Kidney epithelial cell (primary cell): ENCODE results near the gene ATP11C. TPM values are rescaled to one million over a fixed set of nuclear protein-coding genes. Genes with fewer than 3 reads are reported as not detected.
"Not testable (repeated sequence)": the region's sequence is repeated elsewhere in the genome, so short reads cannot be mapped to it uniquely, and the experiment has no call there.

Experiments
- DNase-seq: peaks from one replicate; pipeline ENCODE4 v3.0.0-alpha.2; 2010; ENCODE audit warnings: low read depth
- H3K27me3 ChIP-seq: 2 replicates; pipeline ENCODE4 v1.6.0; 2011; ENCODE audit warnings: low read length; ENCODE audit not compliant: control insufficient read depth, insufficient read depth
- H3K36me3 ChIP-seq: 2 replicates; pipeline ENCODE4 v1.5.1; 2011; ENCODE audit warnings: low read length; ENCODE audit not compliant: control insufficient read depth, insufficient read depth
- H3K4me3 ChIP-seq: 2 replicates; pipeline ENCODE4 v1.5.1; 2011; ENCODE audit warnings: low read depth, mild to moderate bottlenecking, control low read depth, low read length
- CTCF ChIP-seq: IDR thresholded peaks from 2 replicates; pipeline ENCODE4 v1.5.1; 2011; ENCODE audit warnings: mild to moderate bottlenecking, moderate library complexity, low read length, control low read depth, inconsistent platforms; ENCODE audit not compliant: insufficient read depth, poor library complexity, severe bottlenecking
- total RNA-seq: library from RNA; depleted of rRNA; stranded (reverse); fragments of >200 nt; gene quantifications from 2 replicates; pipeline ENCODE4 v1.2.3, GENCODE V29; 2015

The ATP11C gene
- total RNA-seq, 1 donor from 2014 or later = 32.4 TPM

DNA sequence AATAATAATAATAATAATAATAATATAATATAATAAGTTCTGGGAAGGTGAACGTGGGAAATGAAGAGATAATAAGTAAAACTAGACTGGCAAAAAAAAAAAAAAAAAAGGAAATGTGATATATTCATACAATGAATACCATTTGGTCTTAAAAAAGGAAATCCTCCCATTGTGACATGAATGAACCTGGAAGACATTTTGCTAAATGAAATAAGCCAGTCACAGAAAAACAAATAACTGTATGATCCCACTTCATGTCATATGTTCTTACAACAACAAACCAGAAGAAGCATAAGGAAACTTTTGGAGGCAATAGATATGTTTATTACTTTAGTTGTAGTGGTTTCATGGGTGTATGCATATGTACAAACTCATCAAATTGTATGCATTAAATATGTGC lies 63.1 kb downstream of the ATP11C start:
- Histone ChIP-seq H3K4me3 (no peak overlapping the region), H3K36me3 (no peaks in the 10 kb centered on the region), H3K27me3 (no peaks in the 10 kb centered on the region)
- TF ChIP-seq CTCF = no peak
- DNase-seq = no peak

GRCh38 chrX:139864640-139865039 lies 68.2 kb downstream of the ATP11C start:
- no peak for TF ChIP-seq CTCF
- Histone ChIP-seq H3K27me3 (no peaks in the 10 kb centered on the region), H3K36me3 (no peaks in the 10 kb centered on the region), H3K4me3 (no peak overlapping the region)
- no peak for DNase-seq

DNA sequence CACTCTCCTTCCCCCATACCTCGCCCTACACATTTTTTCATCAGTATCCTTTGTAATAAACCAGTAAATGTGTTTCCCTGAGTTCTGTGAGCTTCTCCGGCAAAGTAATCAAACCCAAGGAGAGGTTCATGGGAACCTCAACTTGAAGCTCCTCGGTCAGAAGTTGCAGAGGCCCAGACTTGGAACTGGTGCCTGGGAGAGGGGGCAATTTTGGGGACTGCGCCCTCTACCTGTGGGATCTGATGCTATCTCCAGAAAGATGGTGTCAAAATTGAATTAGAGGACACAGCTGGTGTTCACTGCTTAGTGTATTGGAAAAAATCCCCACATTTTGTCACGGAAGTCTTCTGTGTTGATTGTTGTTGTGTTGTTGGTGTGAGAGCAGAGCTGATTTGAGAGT lies 70.6 kb downstream of the ATP11C start:
- no peak for DNase-seq
- H3K36me3 ChIP-seq = no peaks in the 10 kb centered on the region
- H3K27me3 ChIP-seq = no peaks in the 10 kb centered on the region
- no peak for TF ChIP-seq CTCF
- H3K4me3 ChIP-seq = no peak overlapping the region

GRCh38 chrX:139856826-139857225 lies 76.0 kb downstream of the ATP11C start:
- not testable (repeated sequence) for H3K4me3 ChIP-seq, H3K36me3 ChIP-seq, DNase-seq, H3K27me3 ChIP-seq

DNA sequence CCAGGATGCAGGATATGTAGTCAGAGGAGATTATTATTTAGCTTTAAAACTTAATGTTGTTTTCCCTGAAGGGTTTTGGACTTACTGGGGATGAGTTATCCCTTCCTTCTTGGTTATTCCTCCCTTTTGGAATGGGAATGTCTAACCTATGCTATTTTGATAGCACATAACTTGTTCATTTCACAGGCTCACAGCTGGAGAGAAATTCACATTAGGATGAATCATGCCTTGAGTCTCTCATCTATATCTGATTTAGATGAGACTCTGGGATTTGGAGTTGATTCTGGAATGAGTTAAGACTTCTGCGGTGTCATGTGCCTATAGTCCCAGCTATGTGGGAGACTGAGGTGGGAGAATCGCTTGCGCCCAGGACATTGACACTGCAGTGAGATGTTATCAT lies 81.1 kb downstream of the ATP11C start:
- no peak for DNase-seq
- TF ChIP-seq CTCF = no peak
- H3K27me3 ChIP-seq = no peaks in the 10 kb centered on the region
- no peak overlapping the region for H3K4me3 ChIP-seq
- no peaks in the 10 kb centered on the region for H3K36me3 ChIP-seq

DNA sequence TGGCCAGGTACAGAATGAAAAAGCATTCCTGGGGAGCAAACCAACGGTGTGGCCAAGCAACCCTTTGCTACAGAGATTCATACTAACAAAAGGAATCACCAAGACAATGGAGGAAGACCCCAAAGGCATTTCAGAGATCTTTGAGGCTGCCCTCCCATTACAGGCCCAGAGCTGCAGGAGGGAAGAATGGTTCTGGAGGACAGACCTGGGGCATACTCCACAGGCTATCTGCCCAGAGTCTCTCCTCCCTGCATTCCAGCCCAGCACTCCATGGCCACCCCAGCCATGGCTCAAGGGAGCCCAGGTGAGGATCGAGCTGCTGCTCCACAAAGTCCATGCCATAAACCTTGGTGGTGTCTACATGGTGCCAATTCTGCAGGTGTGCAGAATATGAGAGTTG lies 81.9 kb downstream of the ATP11C start:
- no peak for DNase-seq
- no peak for TF ChIP-seq CTCF
- no peaks in the 10 kb centered on the region for H3K36me3 ChIP-seq
- H3K4me3 ChIP-seq = no peak overlapping the region
- no peaks in the 10 kb centered on the region for H3K27me3 ChIP-seq
